Lung microvascular endothelial cell (primary cell): ENCODE measurements around the gene SIX3. TPM values are rescaled to one million over a fixed set of nuclear protein-coding genes. Genes with fewer than 3 reads are reported as not detected.
A peak's percentile ranks its signal among the peaks of the same experiment; 100 is the strongest.

Source experiments
- DNase-seq, 2 donors: peaks; one replicate each; pipeline versions ENCODE4 v3.0.0 to v3.0.0-alpha.2; 2010; ENCODE audit warnings: low read depth in 2 of 2
- total RNA-seq: library from RNA; depleted of rRNA; stranded (reverse); fragments of >200 nt; gene quantifications from 2 replicates; pipeline ENCODE4 v1.2.1, GENCODE V29; 2014

Gene SIX3
- total RNA-seq, result not detected in 2 replicates

- DNase-seq, result peak; percentile 37 to 59
These were observed at the start of gene SIX3 for GRCh38 chr2:44941551-44942234. Gene SIX3 (plus strand): TSS chr2:44941702. CDS start chr2:44942105, 403 bp downstream.

DNA sequence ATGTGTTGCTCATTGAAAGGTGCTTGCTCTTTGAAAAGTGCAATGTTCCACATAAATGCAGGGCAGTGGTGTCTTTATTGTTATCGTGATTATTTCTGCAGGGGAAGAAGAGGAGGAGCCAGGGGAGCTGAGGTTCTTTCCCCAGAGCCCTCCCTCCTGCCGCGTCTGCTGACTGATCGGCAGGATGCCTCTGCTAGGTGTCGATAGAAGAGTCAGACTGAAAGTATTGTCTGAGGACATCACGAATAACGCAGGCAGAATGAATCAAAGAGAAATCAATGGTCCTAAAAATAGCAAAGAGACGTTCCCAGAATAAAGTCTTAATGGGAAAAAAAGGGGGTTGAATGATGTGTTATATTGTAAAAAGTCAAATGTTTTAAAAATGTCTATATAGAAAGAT, 47.4 kb upstream of the SIX3 start:
- DNase-seq, result no peak

- no peak for DNase-seq
These were observed 46.4 kb upstream of the SIX3 start for GRCh38 chr2:44895061-44895460.

DNA sequence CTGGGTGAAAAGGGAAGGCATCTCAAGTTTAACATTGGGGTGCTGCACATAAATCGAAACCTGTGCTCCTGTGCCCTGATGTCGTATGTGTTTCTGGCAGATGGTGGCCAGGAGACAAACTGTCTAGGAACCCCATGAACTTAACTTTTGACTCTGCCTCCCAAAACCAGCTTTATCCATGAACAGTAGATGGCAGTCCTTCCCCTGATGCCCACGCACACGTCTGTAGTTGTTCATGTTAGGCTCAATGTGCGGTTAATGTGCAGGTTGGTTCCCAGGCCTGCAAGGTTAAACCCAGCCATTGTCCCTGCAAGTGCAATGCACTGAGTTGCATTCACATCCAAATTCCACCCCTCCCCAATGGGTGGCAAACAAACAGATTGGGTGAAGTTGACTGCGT, 44.1 kb upstream of the SIX3 start:
- no peak for DNase-seq

- peak in 1 of 2 donors; percentile 3 for DNase-seq
These were observed 39.0 kb upstream of the SIX3 start for GRCh38 chr2:44902217-44903137.

DNA sequence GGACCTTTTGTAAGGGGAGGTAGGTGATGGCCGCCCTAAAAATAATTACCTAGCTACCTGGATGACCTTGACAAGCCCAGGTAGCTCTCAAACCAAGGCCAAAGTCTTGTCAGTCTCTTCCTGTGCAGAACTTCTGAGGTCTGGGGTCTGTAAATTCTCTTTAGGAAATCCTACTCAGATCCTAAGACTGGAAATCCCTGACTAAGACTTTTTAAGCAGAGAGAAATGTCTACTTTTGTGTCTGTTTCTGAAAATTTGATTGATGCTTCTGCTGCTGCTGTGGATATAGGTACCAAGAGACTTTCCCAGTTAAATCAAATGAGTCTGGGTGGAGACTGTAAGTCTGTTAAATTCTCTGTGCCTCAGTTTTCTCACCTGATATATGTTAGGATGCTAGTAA, 36.9 kb upstream of the SIX3 start:
- DNase-seq, result no peak

DNA sequence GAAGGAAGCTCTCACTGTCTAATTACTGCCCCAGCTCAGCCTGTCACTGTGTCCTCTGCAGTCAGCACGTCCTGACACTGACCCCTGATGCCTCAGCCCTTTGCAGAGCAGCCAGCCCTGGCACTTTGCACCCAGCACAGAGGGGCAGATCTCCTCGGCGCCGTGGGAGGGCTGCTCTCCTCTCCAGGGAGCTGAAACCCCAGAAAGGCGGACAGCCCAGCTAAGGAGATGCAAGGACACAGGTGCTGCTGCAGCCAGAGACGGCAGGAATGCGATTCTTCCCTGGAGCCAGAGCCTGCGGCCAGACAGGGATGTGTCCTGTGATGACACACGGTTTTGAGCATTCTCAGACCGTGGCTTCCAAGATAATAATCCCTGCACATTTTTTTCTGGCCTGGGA, 34.5 kb upstream of the SIX3 start:
- no peak for DNase-seq

- no peak for DNase-seq
These were observed 31.7 kb upstream of the SIX3 start for GRCh38 chr2:44909831-44910230.

DNA sequence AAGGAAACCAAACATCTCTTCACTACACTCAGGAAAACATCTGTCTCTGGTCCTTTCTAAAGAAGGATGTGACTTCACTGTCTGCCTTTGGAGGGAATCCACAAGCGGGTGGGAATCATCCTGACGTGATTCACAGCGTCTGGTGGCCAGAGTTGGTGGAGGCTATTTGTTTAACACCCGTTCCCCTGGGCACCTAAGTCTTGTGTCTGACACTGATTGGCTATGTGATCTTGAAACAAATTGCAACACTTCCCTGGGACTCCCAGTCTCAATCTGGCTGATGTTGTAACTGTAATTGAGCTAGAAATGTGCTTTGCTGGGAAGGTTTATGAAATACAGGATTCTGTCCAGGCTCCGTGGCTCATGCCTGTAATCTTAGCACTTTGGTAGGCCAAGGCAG, 28.8 kb upstream of the SIX3 start:
- DNase-seq, result peak in 1 of 2 donors; percentile 34

- no peak for DNase-seq
These were observed 25.2 kb upstream of the SIX3 start for GRCh38 chr2:44916291-44916690.

DNA sequence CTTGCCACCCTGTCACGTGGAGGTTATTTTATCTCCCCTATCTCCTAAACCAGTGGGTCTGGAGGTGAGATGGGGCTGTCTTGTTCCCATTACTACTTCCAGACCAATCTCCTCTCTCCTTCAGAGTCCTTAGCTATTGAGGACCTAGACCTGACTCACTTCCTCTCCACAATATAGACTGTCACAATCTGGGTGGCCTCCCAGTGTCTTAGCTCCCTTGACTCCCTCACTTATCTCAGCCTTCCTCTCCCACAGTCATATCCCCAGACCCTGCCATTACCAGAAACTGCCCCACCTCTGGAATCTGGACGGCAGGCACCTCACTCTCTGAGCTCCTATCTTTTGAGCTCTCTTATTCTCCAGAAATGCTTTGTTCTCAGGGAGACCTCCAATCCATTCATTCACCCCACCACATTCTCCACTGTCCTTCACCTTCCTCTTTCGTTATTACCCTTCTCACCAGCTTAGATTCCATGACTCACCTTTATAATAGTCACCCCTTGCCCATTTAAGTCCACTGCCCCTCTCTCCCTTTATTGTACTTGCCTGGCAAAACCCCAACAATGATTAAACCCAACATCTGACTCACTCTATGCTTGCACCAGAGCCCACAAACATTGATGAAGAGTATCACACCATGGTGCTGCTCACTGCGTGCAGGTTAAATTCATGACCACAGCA, 23.3 kb upstream of the SIX3 start:
- DNase-seq, result peak in 1 of 2 donors; percentile 22

- no peak for DNase-seq
These were observed 20.8 kb upstream of the SIX3 start for GRCh38 chr2:44920751-44921150.

DNA sequence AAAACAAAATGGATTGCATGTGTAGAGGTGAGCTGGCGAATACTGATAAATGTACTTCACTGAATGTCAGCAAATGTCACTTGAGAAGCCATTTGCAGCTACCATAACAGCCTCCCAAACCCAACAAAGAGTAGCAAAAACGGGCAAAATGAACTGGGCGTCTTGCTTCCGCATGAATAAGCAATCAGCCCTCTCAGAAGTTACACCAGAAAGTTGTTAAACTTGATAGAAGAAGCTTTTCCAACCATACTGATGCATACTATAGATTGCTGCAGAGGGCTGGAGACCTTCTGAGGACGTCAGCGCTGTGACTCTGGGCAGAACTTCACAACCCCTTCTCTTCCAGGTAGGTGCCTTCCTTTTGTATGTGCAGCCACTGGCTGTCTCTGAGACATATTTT, 18.7 kb upstream of the SIX3 start:
- DNase-seq, result no peak

- no peak for DNase-seq
These were observed 15.9 kb upstream of the SIX3 start for GRCh38 chr2:44925561-44926136.

- no peak for DNase-seq
These were observed 14.5 kb upstream of the SIX3 start for GRCh38 chr2:44926957-44927356.

DNA sequence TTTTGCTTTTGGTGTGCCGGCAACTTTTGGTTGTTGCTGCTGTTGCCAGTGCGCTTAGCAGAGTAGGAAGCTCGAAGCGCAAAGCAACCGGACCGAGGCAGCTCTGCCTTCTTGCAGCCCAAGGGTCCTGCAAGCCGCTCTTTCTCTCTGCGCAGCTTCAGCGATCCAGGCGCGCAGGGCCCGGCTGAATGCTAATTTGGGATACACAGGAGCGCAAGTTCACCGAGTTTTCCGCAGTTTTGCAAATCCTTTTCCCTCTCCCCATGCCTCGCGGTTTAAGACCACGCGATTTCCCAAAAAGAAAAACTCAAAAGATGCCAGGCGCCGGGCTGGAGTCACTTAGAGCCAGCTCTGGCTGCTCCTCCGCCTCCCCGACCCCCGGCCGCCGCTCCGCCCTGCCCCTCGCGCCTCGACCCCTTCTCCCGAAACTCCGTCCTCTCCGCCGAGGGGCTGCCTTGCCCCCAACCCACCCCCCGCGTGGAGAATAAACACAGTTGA, 13.5 kb upstream of the SIX3 start:
- no peak for DNase-seq

DNA sequence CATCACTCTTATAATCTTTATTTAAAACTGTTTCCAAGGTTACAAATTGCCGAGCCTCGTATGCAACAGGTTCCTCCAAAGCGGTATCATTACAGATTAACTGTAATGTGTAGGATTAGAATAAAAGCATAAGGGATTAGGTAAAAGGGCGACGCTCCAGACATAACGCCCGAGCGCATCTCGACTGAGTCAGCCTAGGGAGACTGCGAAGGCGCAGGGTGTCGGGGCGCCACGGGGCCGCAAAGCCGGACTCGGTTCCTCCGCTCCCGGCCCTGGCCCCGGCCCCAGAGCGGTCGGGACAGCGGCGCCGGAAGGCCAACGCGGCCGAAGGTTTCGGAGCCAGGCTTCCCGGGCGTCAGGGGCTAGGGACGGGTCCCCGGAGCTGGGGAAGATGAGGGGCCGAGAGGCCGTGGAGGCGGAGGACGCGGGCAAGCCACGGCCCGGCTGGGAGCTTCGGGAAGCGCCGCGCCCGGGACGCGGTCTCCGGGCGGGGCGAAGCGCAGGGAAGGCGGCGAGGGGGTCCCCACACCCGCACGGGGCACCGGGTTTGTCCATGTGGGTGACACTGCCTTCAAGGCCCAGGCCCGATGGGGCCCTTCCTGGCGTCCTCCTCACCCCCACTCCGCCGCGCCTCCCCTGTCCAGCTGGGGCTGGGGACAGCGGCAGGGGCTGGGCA, 12.9 kb upstream of the SIX3 start:
- no peak for DNase-seq

GRCh38 chr2:44929159-44929734, 12.3 kb upstream of the SIX3 start:
- no peak for DNase-seq

DNA sequence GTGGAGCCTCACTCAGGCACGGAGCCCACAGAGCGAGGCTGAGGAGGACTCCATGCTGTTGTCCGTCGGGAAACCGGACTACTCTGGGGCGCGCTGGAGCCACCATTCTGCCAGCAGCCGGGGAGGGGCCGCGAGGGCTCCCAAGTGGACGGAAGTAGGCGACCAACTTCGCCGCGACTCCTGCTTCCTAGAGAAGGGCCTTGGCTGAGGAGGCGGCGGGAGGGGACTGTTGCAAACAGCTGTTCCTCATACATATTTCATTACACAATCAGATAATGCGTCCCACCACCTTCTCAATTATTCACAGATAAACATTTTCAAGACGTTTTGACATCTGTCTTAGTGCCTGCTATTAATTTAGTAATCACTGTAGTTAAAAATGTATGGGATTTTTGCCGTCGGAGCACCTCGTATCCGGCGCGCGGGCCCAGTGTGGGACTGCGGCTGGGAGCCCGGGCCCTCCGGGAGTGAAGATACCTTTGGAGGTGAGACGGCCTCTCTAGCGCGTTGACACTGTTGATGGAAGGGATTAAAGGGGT, 11.7 kb upstream of the SIX3 start:
- DNase-seq, result no peak
